ENCODE results near the gene HS3ST6.
"Not testable (repeated sequence)": the region's sequence is repeated elsewhere in the genome, so short reads cannot be mapped to it uniquely, and the experiment has no call there.

Gene HS3ST6

DNA sequence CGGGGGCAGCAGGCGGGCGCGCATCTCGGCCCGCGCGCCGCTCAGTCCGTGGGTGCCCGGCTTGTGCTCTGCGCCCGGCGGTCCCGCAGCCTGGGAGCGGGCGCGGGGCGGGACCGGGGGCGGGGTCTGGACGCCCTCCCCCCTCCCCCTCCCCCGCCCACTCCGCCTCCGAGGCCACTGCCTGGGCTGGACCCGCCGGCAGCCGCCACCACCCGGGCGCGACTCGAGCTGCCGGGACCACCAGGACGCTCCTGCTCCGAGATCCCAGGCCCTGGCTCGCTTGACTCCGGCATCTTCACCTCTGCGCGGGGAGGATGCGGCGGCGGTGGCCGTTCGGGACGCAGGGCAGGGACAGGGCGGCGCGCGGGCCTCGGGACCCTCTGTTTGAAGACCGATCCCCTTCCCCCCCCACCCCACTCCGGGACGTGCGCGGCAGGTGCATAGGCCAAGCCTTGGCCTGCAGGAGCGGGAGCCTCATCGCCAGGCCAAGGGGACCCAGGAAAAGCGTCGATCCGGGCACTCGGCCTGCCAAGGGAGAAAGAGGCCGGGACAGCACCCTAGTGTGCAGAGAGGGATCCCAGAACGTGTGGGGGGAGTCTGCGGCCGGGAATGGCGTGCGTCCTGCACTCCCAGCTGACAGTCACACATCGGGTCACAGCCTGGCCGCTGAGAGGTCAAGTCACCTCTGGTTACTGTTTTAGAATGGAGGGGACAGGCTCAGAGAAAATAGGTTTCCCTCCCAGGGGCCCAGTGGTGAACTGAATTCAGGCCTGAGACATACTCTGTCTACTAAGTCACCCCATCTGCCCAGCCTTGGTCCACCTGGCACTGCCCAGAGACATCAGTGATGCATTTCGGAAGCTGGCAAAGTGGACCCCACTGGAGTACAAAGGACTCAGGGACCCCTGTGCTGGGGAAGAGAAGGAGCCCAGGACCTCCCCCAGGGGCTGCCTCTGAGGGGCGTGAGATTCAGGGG lies at the start of gene HS3ST6:
TSS of gene HS3ST6 (minus strand) at position 65 of the 976 bp plus-strand sequence. CDS start 92 bp downstream, outside the sequence.
- peak; percentile 79 for DNase-seq (ENCODE audit: low spot score)

DNA sequence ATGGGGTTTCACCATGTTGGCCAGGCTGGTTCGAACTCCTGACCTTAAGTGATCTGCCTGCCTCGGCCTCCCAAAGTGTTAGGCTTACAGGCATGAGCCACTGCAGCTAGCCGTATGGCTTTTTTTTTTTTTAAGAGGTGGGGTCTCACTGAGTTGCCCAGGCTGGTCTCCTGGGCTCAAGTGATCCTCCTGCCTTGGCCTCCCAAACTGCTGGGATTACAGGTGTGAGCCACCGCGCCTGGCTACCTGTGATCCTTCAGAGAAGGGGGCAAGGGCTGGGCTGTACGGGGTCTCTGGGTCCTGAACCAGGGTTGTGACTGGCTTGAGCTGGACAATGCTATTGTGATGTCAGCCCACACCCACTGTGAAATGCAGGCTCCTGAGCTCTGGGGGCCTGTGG lies 48.2 kb upstream of the HS3ST6 start, which contains the start of gene RNF151:
TSS of gene RNF151 (plus strand) at position 397 of the 400 bp plus-strand sequence. CDS start 26 bp downstream, outside the sequence.
- no peak for DNase-seq (ENCODE audit: low spot score)

DNA sequence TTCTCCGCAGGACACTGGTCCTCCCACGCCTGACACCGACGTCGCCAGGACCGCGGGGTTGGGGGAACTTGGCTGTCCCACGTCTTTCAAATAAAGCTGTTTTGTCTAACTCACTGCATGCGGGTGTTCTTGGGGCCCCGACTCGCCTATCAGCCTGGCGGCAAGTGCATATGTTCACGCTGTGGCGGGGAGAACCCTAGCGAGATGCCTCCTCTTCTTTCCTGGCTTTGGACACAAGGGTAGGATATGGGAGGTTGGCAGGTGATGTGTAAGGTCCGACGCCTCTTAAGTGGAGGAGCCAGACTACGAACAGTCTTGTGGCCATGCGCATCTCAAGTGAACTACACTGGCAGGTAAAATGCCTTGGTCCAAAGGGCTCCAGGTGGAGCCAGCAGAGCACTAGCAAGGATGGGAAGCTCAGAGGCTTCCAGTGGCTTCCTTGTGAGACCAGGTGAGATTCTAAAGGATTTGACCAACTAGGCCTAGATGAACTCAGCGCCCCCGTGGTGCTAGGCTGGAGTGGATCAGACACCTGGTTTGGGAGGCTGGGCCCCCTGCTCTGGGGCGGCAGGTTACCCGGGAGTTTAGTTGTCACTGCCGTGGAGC lies 47.3 kb upstream of the HS3ST6 start:
- no peak for DNase-seq (ENCODE audit: low spot score)

DNA sequence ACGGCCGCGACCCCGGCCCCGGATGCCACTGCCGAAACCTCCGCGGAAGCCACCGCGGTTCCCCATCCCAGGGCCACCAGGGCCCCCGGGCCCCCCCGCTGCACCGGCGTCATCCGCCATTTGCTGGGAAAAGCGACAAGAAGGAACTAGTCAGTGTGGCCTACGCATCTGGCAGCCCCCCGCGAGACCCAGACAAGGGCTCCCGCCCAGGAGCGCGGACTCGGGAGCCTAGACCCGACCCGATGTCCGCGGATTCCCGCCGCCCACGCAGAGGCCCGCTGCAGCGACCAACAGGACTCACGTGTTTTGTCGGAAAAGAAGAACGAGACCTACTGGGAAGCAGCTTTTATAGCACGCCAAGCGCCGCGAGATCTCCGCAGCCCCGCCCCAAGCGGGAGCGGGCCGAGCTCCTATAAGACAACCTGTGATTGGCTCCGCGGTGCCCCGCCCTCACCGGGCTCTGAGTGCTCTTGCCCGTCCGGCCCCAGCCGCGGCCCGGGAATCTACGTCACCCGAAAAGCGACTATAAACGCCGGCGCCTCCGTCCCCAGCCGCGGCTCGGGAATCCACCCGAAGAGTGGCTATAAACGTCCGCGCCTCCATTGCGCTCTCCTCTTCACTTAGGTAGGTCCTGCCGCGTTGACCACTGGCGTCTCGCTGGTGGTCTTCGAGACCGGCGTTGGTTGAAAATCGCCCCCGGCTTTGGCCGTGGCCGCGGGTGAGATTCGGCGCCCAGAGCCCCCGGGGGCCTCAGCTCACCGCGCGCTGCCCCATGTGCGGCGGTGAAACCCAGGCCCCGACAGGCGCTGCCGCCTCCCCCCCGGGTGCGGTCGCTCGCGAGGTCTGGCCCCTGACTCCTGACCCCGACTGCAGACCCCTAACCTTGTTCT lies 46.5 kb upstream of the HS3ST6 start, which contains the start of gene RPS2:
TSS of gene RPS2 (minus strand) at position 321 of the 890 bp plus-strand sequence. CDS start at position 120, 201 bp downstream.
- DNase-seq (ENCODE audit: low spot score), result peak; percentile 99

DNA sequence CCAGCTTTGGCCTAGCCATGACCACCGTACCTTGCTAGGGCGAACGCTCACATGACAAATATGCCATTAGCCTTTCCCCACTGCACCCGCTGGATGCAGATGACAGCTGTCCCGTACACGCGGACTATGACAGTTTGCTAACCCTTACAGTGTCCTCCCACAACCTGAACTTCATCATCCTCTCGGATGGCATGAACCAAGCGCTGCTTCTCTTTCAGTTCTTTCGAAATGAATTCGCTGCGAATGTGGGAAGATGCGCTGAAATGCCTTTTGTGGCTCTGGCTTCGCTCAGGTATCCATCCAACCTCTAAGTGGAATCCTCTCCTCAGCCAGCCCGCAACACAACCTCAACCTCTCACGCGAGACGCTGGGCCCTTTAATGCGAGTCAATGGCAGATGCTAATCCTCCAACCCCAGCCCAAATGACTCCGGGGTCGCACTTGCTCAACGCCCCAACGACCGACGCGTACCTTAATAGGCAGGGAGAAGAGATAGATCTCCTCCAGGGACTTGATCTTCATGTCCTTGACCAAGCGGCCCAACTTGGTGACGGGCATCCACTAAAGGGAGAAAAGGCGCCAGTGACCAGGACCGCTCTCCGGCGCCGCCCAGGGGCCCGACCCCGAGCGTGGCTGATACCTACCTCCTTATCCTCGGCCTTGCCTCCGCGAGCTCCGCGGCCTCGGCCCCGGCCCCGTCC lies 45.7 kb upstream of the HS3ST6 start:
- no peak for DNase-seq (ENCODE audit: low spot score)

DNA sequence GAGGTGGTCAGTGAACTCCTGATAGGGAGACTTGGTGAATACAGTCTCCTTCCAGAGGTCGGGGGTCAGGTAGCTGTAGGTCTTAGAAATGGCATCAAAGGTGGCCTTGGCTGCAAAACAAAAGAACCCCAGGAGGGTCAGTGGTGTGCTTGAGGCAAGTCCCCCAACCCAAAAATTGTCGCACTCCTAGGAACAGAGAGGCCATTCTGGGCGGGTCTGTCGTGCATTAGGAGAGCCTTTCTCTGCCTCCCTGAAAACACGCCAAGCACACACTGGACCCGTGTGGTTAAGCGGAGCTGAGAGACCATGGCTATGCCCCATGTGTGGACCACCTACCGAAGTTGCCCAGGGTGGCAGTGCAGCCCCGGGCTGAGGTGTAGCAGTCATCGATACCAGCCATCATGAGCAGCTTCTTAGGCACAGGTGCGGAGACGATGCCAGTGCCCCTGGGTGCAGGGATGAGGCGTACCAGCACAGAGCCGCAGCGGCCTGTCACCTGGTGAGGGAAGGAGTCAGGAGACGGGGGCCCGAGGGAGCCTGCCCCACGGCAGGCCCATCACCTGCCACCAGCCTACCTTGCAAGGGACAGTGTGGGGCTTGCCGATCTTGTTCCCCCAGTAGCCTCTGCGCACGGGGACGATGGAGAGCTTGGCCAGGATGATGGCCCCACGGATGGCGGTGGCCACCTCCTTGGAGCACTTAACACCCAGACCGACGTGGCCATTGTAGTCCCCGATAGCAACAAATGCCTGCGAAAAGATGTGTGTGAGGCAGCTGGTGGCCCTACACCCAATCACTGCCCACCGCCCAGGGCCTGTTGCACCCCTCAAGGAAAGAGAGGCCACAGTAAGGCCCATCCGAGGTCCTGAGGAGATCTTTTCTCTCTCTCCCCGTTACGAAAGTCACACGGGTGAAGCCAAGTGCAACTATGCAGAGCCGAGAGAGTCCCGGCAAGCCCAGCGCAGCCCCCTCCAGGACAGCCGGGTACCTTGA lies 44.2 kb upstream of the HS3ST6 start:
- not testable (repeated sequence) for DNase-seq (ENCODE audit: low spot score)

DNA sequence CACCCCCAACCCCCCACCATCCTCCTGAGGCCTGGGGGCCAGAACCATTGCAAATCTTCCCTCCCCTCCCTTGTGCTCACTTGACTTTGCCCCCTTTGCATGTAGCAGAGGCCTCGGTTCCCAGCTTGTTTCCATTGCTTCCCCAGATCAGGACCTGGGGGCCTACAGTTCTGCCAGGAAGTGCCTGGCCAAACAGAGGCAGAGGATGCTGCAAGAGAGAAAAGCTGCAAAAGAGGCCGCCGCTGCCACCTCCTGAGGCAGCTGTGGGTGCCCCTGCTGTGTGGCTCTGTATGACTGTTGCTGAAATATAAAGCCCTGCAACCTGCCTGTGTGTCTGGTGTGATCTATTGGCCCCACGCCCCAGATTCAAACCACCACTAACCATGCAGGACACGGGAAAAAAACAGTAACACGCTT lies 43.4 kb upstream of the HS3ST6 start:
- DNase-seq (ENCODE audit: low spot score), result no peak

DNA sequence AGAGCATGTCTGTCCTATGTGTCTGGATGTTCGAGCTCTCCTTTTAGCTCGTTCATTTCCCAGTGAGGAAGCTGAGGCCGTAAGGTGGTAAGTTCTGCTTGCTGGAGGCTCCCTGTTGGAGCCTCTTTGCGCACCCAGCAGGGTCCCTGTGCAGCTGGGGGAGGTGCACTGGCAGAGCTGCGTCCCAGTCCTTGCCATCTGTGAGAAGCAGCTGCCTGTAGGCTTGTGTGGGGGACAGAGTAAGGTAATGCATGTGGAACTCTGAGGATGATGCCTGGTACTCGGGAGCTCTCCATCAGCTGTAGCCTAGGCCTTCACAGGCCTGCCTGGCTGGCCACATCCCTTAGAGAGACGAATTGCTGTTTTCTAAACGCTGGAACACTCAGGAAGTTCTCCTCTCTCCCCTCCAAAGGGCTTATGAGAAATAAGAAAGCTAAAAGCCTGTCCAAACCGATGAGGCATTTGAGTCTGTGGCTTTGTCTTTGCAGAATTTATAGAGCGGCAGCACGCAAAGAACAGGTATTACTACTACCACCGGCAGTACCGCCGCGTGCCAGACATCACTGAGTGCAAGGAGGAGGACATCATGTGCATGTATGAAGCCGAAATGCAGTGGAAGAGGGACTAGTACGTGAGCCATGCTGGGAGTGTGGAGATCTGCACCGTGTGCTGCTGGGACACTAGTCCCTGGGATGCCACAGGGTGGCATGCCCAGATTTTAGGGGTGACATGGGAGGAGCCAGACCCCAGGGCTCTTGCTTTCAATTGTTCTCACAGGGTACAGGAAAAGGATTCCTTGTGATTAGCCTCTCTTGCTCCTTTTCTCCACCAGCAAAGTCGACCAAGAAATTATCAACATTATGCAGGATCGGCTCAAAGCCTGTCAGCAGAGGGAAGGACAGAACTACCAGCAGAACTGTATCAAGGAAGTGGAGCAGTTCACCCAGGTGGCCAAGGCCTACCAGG lies 42.7 kb upstream of the HS3ST6 start:
- DNase-seq (ENCODE audit: low spot score), result no peak

DNA sequence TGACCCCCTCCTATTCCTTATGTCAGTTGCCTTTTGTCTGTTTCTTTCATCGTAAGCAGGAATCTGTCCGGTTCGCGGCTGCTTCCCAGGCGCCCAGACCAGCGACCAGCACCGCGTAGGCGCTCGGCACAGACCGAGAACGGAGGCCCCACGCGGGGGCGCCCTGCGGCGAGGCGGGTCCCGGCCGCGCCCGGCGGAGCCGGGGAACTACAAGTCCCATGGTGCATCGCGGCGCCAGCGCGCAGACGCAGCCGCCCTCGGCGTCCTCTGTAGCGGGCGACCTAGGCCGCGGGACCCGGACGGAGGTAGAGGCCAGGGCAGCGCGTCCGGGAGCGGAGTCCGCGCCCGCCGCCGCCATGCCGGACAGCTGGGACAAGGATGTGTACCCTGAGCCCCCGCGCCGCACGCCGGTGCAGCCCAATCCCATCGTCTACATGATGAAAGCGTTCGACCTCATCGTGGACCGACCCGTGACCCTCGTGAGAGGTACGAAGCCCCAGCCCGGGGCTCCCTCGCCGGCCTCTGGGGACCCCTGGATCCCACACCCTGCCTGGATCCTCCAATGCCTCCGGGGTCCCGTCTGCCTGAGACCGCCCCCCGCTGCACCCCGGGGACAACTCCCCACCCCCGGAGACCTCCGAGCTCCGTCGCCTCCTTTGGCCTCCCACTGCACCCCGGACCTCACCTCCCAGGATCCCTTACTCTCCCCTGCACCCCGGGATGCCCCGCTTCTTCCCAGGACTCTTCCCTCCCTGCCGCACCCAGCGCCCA lies 41.2 kb upstream of the HS3ST6 start, which contains the start of gene NDUFB10:
TSS of gene NDUFB10 (plus strand) at position 270 of the 771 bp plus-strand sequence. CDS start at position 357, 87 bp downstream.
- peak; percentile 92 for DNase-seq (ENCODE audit: low spot score)

DNA sequence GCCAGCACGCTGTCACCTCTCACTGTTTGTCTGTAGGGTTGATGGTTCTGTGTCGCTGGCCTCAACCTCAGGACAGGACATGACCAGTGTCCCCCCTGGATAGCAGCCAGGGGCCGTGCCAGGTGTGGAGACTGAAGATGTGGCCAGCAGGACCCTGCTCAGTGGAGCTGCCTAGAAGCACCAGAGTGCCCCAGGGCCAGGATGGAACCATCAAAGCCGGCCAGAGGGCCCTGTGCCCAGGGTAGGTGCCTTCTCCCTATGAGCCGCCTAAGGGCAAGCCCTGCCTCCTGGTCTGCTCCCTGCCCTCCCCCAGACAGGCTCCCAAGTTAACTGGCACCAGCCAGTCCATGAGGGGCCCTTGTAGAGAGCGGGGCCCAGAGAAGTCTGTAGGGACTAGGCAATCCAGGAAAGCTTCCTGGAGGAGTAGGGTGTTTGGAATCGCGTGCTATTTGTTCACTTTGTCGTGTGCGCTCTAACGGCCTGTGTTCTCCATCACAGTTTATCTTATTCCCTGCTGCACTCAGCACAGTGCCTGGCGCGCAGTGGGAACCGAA lies 40.6 kb upstream of the HS3ST6 start:
- no peak for DNase-seq (ENCODE audit: low spot score)

DNA sequence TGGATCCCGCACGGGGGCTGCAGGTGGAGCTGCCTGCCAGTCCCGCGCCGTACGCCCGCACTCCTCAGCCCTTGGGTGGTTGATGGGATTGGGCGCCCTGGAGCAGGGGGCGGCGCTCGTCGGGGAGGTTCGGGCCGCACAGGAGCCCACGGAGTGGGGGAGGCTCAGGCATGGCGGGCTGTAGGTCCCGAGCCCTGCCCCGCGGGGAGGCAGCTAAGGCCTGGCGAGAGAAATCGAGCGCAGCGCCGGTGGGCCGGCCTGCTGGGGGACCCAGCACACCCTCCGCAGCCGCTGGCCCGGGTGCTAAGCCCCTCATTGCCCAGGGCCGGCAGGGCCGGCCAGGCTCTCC lies 39.9 kb upstream of the HS3ST6 start:
- DNase-seq (ENCODE audit: low spot score), result not testable (repeated sequence)

DNA sequence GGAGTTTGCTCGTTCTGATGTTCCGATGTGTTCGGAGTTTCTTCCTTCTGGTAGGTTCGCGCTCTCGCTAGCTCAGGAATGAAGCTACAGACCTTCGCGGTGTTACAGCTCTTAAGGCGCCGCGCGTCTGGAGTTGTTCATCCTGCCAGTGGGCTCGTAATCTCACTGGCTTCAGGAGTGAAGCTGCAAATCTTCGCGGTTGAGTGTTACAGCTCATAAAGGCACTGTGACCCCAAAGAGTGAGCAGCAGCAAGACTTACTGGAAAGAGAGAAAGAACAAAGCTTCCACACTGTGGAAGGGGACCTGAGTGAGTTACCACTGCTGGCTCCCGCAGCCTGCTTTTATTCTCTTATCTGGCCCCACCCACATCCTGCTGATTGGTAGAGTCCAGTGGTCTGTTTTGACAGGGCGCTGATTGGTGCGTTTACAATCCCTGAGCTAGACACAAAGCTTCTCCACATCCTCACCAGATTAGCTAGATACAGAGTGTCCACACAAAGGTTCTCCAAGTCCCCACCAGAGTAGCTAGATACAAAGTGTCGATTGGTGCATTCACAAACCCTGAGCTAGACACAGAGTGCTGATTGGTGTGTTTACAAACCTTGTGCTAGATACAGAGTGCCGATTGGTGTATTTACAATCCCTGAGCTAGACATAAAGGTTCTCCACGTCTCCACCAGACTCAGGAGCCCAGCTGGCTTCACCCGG lies 39.4 kb upstream of the HS3ST6 start:
- not testable (repeated sequence) for DNase-seq (ENCODE audit: low spot score)

DNA sequence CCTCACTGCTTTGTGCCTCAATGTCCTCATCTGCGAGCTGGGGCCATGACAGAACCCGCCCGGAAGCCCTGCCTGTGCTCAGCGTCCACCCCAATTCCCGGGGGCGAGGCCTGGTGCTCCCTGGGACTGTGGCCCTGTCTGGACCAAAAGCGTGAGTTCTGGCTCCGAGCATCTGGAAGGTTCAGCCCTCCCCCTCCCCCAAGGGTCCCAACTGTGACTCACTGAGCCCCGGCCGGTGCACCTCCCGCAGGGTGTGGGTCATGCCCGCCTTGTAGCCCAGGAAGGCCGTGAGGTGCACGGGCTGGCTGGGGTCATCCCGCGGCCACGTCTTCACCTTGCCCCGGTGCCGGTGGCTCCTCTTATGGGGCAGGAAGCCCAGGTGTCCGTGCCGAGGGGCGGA lies 35.5 kb upstream of the HS3ST6 start:
- no peak for DNase-seq (ENCODE audit: low spot score)

DNA sequence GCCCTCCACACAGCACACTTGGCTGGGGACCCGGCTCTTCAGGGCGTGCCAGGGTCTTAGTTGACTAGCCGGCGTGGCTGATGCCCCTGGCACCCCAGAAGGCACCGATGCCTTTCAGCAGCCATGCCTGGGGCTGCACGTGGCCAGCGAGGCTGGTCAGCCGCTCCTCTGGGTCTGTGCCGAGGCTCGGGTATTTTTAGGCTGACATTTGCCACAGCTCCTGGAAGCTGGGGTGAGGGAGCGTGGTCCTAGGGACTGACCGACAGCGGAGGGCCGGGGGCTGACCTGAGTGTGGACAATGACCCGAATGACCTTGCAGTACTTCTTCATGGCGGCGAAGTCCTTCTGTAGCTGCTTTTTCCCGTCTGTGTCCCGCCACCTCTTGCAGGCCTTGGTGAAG lies 32.3 kb upstream of the HS3ST6 start:
- no peak for DNase-seq (ENCODE audit: low spot score)

DNA sequence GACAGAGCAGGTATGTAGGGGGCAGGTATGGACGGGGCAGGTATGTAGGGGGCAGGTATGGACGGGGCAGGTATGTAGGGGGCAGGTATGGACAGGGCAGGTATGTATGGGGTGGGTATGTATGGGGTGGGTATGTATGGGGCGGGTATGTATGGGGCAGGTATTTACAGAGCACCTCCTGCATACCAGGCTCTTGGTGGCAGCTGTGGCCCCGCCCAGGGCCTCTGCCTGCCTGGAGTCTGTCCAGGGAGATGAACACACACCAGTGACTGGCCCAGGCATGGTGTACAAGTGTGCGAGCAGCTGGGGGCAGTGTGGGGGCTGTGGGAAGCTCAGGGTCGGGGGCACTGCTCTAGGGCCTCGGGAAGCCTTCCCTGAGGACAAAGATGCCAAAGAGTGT lies 31.8 kb upstream of the HS3ST6 start:
- DNase-seq (ENCODE audit: low spot score), result no peak

DNA sequence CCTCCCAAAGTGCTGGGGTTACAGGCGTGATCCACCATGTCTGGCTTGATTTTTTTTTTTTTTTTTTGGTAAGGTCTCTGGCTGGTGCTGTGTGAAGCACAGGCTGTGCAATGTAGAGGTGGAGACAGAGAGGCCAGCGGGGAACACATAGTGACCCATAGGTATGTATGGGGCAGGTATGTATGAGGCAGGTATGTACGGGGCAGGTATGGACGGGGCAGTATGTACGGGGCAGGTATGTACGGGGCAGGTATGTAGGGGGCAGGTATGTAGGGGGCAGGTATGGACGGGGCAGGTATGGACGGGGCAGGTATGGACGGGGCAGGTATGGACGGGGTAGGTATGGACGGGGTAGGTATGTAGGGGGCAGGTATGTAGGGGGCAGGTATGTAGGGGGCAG lies 31.3 kb upstream of the HS3ST6 start:
- DNase-seq (ENCODE audit: low spot score), result no peak

DNA sequence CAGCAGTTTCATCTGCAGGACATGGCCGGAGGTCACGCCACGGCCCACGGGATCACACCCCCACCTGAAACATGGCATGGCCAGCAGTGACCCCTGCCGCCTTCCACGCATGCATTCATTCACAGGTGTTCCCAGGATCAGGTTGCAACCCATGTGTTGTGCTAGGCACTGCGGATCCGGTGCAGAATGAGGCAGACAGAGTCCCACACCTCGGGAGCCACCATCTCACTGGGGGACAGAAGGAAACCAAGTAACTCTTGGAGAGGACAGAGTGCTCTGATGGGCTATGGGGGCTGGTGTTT lies 29.1 kb upstream of the HS3ST6 start:
- DNase-seq (ENCODE audit: low spot score), result no peak

Data from iPS-NIHi11 (cell line).